Ureter (tissue), 1 donor: ENCODE measurements around the gene ZAP70. TPM values are rescaled to one million over a fixed set of nuclear protein-coding genes. Genes with fewer than 3 reads are reported as not detected.

Experiments used
- DNase-seq: peaks from one replicate; pipeline ENCODE4 v3.0.0-alpha.2; 2020; ENCODE audit warnings: low spot score
- total RNA-seq: library from RNA; stranded (reverse); gene quantifications from one replicate; pipeline ENCODE4 v1.2.4, GENCODE V29; 2023
- donor health status: DM: yes; HTN: yes; CAD: no.

ZAP70 gene
- total RNA-seq, 1 donor from 2014 or later, result 5.2 TPM

DNA sequence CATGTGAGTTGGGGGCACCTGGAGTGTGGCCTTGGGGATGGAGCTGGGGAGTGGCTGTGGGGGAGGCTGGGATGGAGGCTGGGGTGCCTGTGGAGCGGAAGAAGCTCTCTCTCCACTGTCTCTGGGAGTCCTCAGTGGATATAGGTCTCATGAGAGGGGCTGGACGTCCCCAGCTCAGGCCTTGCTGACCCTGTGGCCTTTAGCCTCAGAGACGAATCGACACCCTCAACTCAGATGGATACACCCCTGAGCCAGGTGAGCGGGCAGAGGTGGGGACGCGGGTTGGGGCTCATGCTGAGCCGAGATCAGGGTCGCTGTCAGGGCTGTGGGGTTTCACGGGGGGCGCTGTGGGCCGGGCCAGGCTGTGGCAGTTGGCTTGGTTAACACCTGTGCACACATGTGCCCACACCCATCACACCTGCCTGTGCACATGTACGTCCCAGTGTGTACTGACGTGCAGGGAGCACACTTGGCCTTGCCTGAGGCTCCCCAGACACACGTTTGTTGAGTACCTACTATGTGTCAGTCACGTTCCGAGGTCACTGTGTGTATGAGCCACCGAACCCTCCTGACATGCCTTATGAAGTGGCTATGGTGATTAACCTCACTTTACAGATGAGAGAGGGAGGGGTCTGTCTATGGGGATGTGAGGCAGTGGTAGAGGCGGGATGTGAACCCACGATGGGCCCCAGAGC is 20.1 kb downstream of the ZAP70 start:
- DNase-seq, result no peak

DNA sequence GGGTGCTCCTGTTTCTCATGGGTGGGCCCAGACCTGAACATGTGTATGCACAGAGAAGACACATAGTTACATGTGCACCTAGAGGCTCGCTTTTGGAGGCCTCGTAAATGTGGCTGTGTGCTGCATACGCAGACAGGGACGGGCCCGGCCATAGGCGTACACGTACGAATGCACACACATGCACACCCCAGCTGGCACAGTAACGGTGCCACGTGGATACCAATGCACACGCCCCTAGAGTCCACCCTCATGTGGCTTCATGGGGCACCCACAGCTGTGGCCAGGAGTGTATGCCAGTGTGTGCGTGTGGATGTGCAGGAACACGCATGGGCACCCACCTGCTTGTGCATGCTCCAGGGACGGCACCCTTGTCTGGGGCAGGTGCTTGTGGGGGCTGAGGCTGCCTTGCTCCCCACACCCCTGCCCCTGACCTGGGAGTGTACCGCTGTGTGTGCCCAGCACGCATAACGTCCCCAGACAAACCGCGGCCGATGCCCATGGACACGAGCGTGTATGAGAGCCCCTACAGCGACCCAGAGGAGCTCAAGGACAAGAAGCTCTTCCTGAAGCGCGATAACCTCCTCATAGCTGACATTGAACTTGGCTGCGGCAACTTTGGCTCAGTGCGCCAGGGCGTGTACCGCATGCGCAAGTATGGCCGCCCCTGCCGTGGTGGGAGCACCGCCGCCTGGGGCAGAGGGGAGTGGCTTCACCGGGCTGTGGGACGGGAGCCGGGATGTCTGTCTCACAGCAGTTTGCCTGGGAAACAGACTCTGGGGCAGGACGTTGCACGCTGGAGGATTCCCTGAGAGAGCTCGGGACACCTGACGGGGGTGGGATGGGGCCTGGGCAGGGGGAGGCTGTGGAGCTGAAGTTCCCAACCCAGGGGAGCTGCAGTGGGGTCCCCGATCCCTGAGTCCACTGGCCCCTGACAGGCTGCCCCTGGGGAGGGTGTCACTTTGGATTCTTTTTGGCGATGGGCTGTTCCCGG is 21.0 kb downstream of the ZAP70 start:
- DNase-seq, result no peak

DNA sequence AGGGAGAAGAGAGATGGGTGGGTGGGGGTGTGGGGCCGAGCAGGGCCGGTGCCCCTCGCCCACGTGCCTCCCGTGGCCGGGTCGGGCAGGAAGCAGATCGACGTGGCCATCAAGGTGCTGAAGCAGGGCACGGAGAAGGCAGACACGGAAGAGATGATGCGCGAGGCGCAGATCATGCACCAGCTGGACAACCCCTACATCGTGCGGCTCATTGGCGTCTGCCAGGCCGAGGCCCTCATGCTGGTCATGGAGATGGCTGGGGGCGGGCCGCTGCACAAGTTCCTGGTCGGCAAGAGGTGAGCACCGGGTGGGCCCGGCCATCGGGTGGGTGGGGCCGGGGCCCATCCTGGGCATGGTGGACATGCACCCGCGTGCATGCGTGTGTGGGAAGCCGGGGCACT is 21.8 kb downstream of the ZAP70 start:
- DNase-seq, result no peak

DNA sequence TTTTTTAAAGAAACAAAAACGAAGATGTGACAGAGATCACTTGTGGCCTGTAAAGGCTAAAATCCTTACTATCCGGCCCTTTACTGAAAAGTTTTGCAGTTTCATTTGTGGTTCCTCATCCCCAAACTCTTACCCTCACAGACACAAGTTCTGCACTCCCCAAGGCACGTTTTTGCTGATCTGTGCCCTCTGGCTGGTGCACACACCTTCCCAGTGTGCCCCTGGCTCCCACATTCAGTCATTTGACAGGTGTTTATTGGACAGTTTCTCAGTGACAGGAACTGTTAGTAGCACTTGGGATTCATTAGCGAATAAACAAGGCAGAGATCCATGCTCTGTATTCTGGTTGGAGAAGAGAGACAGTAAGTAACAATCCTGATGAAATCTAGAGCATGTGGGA is 22.8 kb downstream of the ZAP70 start:
- no peak for DNase-seq

DNA sequence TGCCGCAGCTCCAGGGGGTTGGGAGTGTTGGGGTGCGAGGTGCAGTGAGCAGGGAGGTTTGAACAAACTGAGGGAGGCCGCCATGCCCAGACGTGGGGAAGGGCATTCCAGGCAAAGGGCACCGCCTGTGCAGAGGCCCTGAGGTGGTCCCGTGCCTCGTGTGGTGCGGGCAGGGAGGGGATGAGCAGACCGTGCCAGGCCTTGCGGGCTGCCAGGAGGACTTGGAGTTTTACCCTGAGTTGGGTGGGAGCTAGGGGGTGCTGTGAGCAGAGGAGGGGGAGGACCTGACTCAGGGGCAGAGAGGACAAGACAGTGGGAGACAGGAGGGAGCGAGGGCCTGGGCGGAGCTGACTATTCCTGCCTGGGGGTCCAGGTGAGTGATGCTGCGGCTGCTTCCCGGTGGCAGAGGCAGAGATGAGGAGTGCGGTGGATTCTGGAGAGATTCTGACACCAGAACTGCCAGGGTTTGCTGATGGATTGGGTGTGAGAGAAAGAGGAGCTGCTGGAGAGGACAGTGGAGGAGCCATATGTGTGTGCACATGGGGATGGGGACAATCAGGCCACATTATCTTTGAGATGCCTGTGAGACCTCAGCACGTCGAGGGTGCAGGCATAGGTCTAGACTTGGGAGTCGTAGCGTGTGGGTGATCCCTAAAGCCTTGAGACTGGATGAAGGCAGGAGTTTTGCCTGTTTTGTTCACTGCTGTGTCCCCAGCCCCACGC is 23.4 kb downstream of the ZAP70 start:
- DNase-seq, result no peak

DNA sequence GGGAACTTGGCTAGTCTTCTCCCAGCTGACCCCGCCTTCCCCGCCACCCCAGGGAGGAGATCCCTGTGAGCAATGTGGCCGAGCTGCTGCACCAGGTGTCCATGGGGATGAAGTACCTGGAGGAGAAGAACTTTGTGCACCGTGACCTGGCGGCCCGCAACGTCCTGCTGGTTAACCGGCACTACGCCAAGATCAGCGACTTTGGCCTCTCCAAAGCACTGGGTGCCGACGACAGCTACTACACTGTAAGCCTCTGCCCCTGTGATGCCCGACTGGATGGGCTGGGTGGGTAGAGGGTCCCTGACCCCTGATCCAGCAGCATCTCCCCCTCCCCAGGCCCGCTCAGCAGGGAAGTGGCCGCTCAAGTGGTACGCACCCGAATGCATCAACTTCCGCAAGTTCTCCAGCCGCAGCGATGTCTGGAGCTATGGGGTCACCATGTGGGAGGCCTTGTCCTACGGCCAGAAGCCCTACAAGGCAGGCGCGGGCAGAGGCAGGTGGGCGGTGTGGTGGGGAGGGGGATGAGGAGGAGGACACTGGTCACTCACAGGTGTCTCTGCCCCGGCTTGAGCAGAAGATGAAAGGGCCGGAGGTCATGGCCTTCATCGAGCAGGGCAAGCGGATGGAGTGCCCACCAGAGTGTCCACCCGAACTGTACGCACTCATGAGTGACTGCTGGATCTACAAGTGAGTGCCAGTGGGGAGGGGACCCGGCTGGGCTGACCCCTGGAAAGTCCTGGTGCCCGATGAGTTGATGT is 24.2 kb downstream of the ZAP70 start:
- no peak for DNase-seq

DNA sequence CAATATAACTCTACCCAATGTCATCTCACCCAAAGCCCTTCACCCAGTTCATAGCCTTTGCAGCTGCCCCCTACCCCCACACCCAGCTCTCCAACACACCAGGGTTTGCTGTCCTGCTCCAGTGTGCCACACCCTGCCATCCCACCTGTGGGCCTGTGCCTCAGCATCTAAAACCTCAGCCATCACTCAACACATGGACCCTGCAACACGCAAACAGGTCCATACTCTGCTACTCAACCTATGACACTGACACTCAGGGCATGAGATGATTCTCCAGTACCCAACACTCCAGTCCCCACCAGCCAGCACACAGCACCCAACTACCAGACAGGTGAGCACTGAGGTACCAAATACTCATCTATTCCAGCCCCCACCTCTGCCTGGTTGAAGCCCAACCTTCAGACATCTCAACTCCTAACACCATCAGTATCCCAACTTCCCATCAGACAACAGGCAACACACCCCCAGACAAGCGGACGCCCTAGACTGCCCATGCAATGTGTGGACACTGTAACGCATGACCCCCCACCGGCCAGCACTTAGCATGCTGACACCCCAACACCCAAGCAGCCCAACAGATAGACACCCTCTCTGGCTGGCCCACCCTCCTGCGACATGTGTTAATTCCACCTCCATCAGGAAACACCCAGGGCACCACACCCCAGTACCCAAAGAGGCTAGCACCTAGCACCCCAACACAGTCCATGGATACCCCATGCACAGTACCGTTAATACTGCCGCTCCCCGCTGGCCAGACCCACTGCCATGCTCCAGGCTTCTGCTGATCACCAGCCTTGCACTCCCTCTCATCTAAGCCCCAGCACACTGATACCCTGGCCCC is 25.0 kb downstream of the ZAP70 start:
- DNase-seq, result no peak

DNA sequence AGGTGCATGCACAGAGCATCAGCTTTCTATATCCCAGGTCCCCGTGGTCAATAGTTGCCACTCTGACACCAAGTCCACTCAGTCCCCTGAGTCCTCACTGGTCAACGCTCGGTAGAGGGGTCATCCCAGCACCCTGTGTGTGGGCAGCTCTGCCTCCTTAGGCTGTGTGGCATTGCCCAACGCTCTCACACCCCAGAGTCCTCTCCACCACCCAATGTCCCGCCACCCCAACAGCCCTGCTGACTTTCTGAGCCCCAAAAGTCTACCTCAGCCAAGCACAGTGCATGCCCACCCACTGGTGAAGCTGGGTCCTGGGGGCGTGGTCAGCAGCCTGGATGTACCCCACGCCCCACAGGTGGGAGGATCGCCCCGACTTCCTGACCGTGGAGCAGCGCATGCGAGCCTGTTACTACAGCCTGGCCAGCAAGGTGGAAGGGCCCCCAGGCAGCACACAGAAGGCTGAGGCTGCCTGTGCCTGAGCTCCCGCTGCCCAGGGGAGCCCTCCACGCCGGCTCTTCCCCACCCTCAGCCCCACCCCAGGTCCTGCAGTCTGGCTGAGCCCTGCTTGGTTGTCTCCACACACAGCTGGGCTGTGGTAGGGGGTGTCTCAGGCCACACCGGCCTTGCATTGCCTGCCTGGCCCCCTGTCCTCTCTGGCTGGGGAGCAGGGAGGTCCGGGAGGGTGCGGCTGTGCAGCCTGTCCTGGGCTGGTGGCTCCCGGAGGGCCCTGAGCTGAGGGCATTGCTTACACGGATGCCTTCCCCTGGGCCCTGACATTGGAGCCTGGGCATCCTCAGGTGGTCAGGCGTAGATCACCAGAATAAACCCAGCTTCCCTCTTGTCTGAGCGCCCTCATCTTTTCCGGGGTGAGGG is 25.9 kb downstream of the ZAP70 start:
- no peak for DNase-seq

DNA sequence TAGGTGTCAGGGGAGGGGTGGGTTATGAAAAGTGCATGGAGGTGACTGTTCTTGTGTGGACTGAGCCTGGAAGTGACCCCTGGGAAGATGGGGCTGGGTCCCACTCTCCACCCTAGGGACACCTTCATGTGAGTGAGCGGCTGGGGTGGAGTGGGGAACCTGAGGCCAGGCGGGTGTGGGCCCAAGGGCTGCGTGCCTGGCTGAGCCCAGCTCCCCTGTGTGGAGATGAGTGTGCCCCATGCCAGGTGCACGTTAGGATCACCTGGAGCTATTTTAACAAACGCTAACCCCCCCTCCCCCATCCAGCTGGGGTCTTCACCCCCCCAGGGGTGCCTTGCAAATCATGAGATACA is 26.5 kb downstream of the ZAP70 start:
- no peak for DNase-seq

DNA sequence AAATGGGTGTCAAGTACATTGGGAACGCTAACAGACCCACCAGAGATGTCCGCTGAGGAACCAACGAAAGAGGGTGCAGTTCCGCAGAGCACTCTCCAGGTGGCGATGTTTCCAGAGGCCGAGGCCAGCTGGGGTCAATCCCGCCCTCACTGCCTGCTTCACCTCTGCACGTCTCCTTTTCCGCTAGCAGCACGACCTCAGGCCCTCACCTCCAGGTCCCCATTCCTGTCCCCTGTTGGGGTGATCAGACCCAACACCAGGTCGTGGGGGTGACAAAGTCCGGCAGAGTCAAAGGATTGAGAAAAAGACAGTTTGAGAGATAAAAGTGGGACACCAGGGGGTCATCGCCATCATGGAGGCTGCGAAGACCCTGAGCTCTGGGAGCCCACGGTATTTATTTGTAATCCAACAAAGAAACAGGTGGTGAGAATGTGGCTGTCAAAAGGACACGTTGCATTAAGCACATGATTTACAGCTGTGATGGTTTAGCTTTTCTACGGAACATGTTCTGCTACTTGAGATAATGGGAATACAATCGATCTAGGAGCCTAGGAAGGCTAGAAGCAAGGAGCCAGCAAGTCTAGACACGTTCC is 27.3 kb downstream of the ZAP70 start:
- no peak for DNase-seq

DNA sequence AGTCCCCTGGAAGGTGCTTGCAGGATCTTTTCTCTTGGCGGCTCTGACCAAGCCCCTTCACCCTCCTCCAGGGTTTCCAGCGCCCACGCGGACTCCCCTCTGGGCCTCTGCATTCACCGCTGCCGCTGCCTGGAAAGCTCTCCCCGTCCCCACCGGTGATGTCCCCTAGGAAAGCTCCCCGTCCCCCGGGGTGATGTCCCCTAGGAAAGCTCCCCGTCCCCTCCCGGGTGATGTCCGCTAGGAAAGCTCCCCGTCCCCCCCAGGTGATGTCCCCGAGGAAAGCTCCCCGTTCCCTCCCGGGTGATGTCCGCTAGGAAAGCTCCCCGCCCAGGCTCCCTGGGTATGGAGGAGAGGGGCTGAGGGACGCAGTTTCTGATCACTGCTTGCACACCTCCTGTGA is 27.9 kb downstream of the ZAP70 start:
- no peak for DNase-seq

DNA sequence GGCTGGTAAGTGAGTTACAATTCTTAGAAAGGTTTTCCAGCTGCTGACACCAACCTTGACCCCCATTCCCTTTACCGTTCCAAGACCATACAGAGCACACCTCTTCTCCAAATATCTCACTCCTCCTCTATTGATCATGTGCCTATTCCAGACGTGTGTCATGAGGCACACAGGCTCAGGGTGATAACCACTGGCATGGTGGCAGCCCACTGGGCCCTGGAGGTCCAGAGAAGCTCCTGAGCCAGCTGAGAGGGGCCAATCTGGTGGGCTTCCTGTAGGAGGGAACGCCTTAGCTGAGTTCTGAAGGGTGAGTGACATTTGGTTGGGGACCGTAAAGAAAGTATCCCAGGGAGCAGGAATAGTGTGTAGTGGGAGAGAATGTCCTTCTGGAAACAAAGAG is 28.3 kb downstream of the ZAP70 start:
- DNase-seq, result no peak

DNA sequence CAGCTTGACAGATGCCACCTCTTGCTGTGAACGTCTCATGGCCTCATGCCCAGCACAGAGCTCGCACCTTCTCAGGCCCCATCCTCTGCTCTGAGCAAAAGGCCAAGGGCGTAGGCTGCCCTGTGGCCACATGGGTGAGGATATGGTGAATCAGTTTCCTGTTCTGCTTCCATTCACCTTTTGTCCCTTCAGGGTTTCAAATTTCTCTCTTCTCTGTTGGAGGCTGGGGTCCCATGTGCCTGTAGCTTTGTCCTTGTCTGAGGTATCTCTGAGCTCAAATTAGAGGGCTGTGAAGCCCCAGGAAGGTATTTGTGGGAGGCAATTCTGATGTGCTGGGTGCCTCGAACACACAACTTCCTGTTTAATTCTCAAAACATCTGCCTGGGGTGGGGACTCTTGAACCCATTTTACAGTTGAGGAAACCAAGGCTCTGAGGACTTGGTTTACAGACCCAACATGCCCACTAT is 29.0 kb downstream of the ZAP70 start:
- DNase-seq, result no peak

DNA sequence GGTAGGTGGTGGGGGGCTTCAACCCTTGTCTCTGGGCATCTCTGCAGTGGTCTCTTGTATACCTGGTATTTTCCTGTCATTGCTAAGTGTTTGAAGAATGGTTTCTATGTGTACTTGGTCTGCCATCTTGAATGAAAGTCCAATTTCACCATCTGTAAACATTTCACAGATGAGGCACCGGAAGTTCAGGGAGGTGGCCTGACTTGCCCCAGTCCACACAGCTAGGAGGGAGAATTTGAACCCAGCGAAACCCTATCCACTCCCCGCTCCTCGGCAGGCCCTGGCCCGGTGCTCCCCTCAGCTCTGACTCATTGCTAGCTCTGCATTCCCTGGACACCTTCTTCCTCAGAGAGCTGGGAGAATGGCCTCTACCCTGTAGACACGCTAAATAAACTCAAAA is 30.5 kb downstream of the ZAP70 start:
- no peak for DNase-seq

DNA sequence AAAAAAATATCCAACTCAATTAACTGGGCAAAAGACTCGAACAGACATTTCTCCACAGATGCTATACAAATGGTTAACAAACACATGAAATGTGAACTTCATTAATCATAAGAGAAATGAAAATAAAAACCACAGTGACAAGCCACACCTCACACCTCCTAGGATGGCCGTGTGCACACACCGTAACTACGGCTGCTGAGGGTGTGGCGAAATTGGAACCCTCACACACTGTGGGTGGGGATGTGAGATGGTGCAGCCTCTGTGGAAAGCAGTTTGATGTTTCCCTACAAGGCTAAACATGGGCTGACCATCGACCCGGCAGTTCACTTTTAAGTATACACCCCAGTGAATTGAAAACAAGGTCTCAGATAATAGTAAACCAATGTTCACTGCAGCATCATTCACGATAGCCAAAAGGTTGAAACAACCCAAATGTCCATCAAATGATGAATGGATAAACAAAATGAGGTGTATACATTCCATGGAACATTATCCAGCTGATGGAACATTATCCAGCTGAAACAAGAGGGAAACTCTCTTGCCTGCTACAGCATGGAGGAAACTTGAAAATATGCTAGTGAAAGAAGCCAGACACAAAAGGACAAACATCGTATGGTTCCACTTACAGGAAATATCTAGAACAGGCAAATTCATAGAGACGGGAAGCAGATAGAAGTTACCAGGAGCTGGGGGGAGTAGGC is 32.2 kb downstream of the ZAP70 start:
- DNase-seq, result no peak

DNA sequence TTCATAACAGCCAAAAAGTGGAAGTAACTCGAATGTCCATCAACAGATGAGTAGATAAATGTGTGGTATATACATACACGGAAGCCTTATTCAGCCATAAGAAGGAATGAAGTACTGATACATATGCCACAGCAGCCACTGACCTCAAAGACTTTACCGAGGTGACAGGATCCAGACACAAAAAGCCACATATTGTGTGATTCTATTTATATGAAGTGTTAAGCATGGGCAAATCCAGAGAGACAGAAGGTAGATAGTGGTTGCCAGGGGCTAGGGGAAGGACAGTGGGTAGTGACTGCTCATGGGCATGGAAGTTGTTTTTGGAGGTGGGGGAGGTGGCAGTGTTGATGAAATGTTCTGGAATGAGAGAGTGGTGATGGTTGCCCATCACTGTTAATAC is 33.9 kb downstream of the ZAP70 start:
- no peak for DNase-seq

DNA sequence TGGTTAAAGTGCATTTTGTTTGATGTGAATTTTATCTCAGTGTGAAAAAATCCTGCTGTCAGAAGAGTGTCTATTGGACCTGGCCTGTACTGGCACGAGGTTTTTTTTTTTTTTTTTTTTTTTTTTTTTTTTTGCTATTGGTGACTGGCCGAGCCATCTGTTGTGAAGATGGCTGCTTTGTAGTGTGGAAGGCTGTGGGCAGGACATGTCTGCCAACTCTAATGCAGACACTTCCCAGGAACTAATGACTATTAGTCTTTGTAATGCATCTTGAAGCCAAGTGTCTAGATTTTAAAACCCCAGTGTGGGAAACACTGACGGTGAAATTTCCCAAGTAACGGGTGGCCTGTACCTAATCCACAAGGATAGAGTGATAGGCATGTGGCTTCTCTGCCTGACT is 34.3 kb downstream of the ZAP70 start:
- DNase-seq, result no peak

DNA sequence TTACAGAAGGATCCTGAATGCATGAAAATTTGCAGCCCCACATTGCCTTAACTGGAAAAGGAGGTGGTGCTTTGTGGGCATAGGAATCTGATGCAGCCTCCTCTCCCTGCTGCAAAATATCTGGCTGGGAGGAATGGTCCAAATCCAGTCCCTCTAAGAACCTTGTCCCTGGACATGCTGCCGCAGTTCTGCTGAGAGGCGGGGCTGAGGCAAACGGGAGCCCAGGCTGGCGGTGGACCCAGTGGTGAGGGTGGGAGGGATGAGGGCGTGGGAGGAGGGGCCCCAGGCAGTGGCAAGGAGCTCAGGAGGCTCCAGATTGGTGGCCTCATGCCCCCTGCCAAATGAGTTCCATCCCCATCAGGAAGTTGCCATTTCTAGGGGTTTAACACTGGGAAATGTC is 36.2 kb downstream of the ZAP70 start:
- DNase-seq, result no peak

DNA sequence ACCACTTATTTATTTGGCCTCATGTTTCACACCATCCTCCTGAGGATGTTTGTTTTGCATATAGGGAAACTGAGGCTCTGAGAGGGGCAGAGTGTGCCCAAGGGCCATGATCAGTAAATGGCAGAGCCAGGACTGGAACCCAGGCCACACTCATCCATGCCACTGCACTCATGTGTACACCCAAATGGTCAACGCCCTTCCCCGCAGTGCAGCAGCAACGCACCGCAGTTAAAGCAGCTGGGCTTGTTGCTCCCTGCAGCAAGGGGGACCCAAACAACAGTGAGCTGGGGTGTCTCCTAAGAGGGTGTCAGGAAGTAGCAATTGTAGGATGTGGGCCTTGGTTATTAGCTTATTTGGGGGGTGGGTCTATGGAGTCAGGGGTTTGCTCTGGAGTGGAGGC is 36.6 kb downstream of the ZAP70 start:
- no peak for DNase-seq
